Epithelial cell of proximal tubule (primary cell): ENCODE results near the gene UBXN4. TPM values are rescaled to one million over a fixed set of nuclear protein-coding genes. Genes with fewer than 3 reads are reported as not detected.
"Not testable (repeated sequence)": the region's sequence is repeated elsewhere in the genome, so short reads cannot be mapped to it uniquely, and the experiment has no call there.

Source experiments
- DNase-seq: peaks from one replicate; pipeline ENCODE4 v3.0.0-alpha.2; 2011; ENCODE audit warnings: low read depth
- H3K4me3 ChIP-seq: 2 replicates; pipeline ENCODE4 v1.5.1; 2011; ENCODE audit warnings: low read depth, mild to moderate bottlenecking, low read length
- total RNA-seq: library from RNA; depleted of rRNA; stranded (reverse); fragments of >200 nt; gene quantifications from 2 replicates; pipeline ENCODE4 v1.2.3, GENCODE V29; 2015
- TF ChIP-seq, protein P1 (sequence below): conservative IDR thresholded peaks from 2 replicates; pipeline ENCODE4 v1.5.1; 2012; ENCODE audit warnings: low read depth, mild to moderate bottlenecking, low read length

Gene UBXN4
- total RNA-seq, 1 donor from 2014 or later = 47.2 TPM

- DNase-seq = no peak
- TF ChIP-seq, protein P1, sequence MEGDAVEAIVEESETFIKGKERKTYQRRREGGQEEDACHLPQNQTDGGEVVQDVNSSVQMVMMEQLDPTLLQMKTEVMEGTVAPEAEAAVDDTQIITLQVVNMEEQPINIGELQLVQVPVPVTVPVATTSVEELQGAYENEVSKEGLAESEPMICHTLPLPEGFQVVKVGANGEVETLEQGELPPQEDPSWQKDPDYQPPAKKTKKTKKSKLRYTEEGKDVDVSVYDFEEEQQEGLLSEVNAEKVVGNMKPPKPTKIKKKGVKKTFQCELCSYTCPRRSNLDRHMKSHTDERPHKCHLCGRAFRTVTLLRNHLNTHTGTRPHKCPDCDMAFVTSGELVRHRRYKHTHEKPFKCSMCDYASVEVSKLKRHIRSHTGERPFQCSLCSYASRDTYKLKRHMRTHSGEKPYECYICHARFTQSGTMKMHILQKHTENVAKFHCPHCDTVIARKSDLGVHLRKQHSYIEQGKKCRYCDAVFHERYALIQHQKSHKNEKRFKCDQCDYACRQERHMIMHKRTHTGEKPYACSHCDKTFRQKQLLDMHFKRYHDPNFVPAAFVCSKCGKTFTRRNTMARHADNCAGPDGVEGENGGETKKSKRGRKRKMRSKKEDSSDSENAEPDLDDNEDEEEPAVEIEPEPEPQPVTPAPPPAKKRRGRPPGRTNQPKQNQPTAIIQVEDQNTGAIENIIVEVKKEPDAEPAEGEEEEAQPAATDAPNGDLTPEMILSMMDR = no peak
- no peak overlapping the region for H3K4me3 ChIP-seq
These were observed 40.6 kb downstream of the UBXN4 start for GRCh38 chr2:135782231-135782630.

- TF ChIP-seq, protein P1 = no peak
- no peak overlapping the region for H3K4me3 ChIP-seq
- no peak for DNase-seq
These were observed 41.8 kb downstream of the UBXN4 start for GRCh38 chr2:135783439-135783838.

GRCh38 chr2:135785032-135785431, 43.4 kb downstream of the UBXN4 start:
- DNase-seq = no peak
- H3K4me3 ChIP-seq = no peak overlapping the region
- TF ChIP-seq, protein P1 = peak; percentile 11

DNA sequence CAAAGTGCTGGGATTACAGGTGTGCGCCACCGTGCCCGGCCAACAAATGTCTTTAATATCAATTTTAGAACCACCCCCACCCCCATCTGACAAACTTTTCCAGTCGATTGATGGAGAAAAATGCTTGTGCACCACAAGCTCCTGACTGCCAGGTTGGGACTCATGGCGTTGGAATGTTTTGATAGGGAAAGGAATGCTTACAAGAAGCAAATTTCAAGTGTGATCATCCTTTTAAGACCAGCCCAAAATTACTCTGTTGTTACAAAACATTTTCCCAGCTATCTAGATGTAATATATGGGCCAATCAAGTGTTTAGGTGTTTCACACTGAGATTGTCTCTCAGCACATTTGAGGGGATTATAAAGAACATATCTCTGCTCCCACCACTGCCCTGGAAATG, 45.2 kb downstream of the UBXN4 start:
- TF ChIP-seq, protein P1 = no peak
- DNase-seq = peak; percentile 67
- H3K4me3 ChIP-seq = no peak overlapping the region

GRCh38 chr2:135790423-135790822, 48.8 kb downstream of the UBXN4 start:
- H3K4me3 ChIP-seq = no peak overlapping the region
- no peak for DNase-seq
- TF ChIP-seq, protein P1 = no peak

DNA sequence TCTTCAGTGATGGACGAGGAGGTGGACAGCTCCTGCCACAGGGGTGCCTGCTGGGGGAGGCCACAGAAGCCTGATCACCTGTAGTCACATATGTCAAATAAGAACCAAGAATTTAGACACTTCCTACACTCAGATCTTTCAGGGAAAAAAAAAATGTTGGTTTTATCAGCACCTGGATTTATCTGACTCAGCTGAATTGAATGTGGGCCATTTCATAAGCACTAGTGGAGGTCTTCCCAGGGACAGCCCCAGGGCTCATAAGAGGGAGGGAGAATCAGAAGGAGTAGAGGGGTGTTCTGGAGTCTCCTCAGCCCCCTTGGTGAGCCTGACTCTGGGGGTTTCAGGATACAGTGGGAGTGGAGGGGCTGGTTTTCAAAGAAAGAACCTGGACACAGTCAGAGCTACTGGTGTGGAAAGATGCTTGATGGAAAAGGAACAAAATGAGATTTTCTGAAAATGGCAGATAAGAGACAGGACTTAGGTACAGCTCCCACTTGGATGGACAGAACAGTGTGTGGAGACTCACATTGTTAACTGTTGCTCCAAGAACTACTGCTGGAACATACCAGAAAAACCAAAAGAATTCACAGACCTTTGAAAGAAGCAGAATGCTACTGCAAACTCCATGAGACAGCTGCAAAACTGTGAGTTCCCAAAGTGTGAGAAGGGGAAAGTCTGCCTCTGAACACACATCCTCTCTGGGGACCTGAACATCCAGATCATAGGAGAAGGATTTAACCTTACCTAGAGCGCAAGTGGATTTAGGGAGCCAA, 49.9 kb downstream of the UBXN4 start:
- no peak overlapping the region for H3K4me3 ChIP-seq
- no peak for DNase-seq
- TF ChIP-seq, protein P1 = no peak

GRCh38 chr2:135792401-135793150, 50.9 kb downstream of the UBXN4 start:
- DNase-seq = no peak
- H3K4me3 ChIP-seq = no peak overlapping the region
- TF ChIP-seq, protein P1 = no peak

- DNase-seq, H3K4me3 ChIP-seq: not testable (repeated sequence)
These were observed 54.0 kb downstream of the UBXN4 start for GRCh38 chr2:135795641-135796040.
